Measurements from ENCODE around the gene IREB2. TPM values are rescaled to one million over a fixed set of nuclear protein-coding genes. Genes with fewer than 3 reads are reported as not detected.
"Not testable (repeated sequence)": the region's sequence is repeated elsewhere in the genome, so short reads cannot be mapped to it uniquely, and the experiment has no call there.

Gene IREB2
- total RNA-seq, 2 donors from 2014 or later, result 81.4 to 92.6 TPM

GRCh38 chr15:78399091-78399490 is 38.9 kb upstream of the IREB2 start:
- H3K4me3 Mint-ChIP-seq, result no peak overlapping the region
- H3K36me3 Mint-ChIP-seq (ENCODE audit: low read depth), result no peaks in the 10 kb centered on the region
- no peaks in the 10 kb centered on the region for H3K9me3 Mint-ChIP-seq
- no peak for DNase-seq
- no peaks in the 10 kb centered on the region for H3K36me3 ChIP-seq (ENCODE audit: control insufficient read depth, insufficient read depth, low read length)
- H3K27ac Mint-ChIP-seq, result no peak overlapping the region
- no peak overlapping the region for H3K27ac ChIP-seq (ENCODE audit: low read depth, low read length)
- H3K27me3 ChIP-seq (ENCODE audit: control insufficient read depth, insufficient read depth, low read length, poor library complexity, severe bottlenecking), result no peaks in the 10 kb centered on the region
- no peaks in the 10 kb centered on the region for H3K9me3 ChIP-seq (ENCODE audit: control insufficient read depth, low read length)
- peaks cover 34% of the 10 kb centered on the region for H3K4me1 Mint-ChIP-seq
- peaks cover 5% of the 10 kb centered on the region for H3K4me1 ChIP-seq (ENCODE audit: control insufficient read depth, insufficient read depth, low read length)
- TF ChIP-seq, protein P1, sequence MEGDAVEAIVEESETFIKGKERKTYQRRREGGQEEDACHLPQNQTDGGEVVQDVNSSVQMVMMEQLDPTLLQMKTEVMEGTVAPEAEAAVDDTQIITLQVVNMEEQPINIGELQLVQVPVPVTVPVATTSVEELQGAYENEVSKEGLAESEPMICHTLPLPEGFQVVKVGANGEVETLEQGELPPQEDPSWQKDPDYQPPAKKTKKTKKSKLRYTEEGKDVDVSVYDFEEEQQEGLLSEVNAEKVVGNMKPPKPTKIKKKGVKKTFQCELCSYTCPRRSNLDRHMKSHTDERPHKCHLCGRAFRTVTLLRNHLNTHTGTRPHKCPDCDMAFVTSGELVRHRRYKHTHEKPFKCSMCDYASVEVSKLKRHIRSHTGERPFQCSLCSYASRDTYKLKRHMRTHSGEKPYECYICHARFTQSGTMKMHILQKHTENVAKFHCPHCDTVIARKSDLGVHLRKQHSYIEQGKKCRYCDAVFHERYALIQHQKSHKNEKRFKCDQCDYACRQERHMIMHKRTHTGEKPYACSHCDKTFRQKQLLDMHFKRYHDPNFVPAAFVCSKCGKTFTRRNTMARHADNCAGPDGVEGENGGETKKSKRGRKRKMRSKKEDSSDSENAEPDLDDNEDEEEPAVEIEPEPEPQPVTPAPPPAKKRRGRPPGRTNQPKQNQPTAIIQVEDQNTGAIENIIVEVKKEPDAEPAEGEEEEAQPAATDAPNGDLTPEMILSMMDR (conservative IDR thresholded peaks at IDR 0.05), result no peak
- H3K4me3 ChIP-seq (ENCODE audit: low read length), result no peak overlapping the region
- no peak overlapping the region for H3K9ac ChIP-seq (ENCODE audit: extremely low read depth, low read length, poor library complexity, severe bottlenecking)
- H3K27me3 Mint-ChIP-seq (ENCODE audit: insufficient read depth), result no peaks in the 10 kb centered on the region
- WGBS, 2 experiments (ENCODE audit: insufficient coverage in 1 of 2, insufficient read length in 1 of 2), result 87 to 93% methylated on average over 9 of the region's 9 CpGs

DNA sequence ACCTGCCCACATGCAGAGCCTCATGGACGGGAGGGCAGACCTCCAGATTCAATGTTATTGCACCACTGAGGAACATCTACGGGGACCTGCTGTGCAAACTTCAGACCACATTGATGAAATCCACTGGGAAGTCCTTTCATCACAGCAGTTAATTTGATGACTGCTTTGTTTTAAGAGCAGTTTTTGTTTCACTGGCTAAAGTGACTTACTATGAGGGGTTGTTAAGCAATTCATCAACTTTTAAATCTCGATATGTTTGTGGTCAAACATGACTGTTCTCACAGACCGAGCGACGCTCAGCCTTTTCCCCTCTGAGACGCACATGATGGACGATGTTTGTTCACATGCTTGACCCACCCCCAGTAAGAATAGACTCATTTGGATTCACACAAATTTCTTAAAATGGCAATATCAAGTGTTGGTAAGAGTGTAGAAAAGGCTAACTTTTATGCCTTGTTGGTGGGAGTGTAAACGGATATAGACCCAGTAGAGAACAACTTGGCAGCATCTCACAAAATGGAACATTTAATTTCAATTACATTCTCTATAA is 35.9 kb upstream of the IREB2 start:
- peaks cover 2% of the 10 kb centered on the region for H3K27me3 Mint-ChIP-seq (ENCODE audit: insufficient read depth)
- H3K4me3 ChIP-seq (ENCODE audit: low read length), result no peak overlapping the region

DNA sequence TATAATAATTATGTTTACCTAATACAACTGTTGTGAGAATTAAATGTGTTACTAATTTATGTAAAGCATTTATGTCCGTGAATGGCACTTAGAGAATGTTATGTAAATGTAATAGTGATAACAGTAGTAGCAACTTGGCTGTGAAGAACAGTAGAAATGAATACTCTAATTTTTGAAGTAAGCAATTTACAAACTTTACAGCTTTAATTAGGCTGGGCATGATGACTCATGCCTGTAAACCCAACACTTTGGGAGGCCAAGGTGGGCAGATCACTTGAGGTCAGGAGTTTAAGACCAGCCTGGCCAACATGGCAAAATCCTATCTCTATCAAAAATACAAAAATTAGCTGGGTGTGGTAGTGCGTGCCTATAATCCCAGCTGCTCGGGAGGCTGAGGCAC is 33.9 kb upstream of the IREB2 start:
- Histone ChIP-seq H3K27me3 (ENCODE audit: control insufficient read depth, insufficient read depth, low read length, poor library complexity, severe bottlenecking) (no peaks in the 10 kb centered on the region), H3K9ac (ENCODE audit: extremely low read depth, low read length, poor library complexity, severe bottlenecking) (no peak overlapping the region), H3K27ac (ENCODE audit: low read depth, low read length) (no peak overlapping the region), H3K4me1 (ENCODE audit: control insufficient read depth, insufficient read depth, low read length) (no peaks in the 10 kb centered on the region), H3K4me3 (ENCODE audit: low read length) (no peak overlapping the region), H3K36me3 (ENCODE audit: control insufficient read depth, insufficient read depth, low read length) (no peaks in the 10 kb centered on the region), H3K9me3 (ENCODE audit: control insufficient read depth, low read length) (no peaks in the 10 kb centered on the region)
- DNase-seq, result no peak
- TF ChIP-seq, protein P1 (conservative IDR thresholded peaks at IDR 0.05), result no peak
- H3K4me1 Mint-ChIP-seq, result peaks cover 2% of the 10 kb centered on the region
- H3K4me3 Mint-ChIP-seq, result no peak overlapping the region
- H3K27me3 Mint-ChIP-seq (ENCODE audit: insufficient read depth), result peaks cover 2% of the 10 kb centered on the region
- no peaks in the 10 kb centered on the region for H3K36me3 Mint-ChIP-seq (ENCODE audit: low read depth)
- 94 to 100% methylated on average over 1 to 3 of the region's 3 CpGs for WGBS, 2 experiments (ENCODE audit: insufficient coverage in 1 of 2, insufficient read length in 1 of 2)
- no peak overlapping the region for H3K27ac Mint-ChIP-seq
- H3K9me3 Mint-ChIP-seq, result no peaks in the 10 kb centered on the region

More for the DNA sequence above, 35.9 kb upstream of the IREB2 start:
- no peaks in the 10 kb centered on the region for H3K27me3 ChIP-seq (ENCODE audit: control insufficient read depth, insufficient read depth, low read length, poor library complexity, severe bottlenecking)
- TF ChIP-seq, protein P1 (conservative IDR thresholded peaks at IDR 0.05), result no peak
- DNase-seq, result no peak
- H3K27ac ChIP-seq (ENCODE audit: low read depth, low read length), result no peak overlapping the region
- no peaks in the 10 kb centered on the region for H3K36me3 Mint-ChIP-seq (ENCODE audit: low read depth)
- no peak overlapping the region for H3K4me3 Mint-ChIP-seq
- no peaks in the 10 kb centered on the region for H3K9me3 ChIP-seq (ENCODE audit: control insufficient read depth, low read length)
- no peaks in the 10 kb centered on the region for H3K9me3 Mint-ChIP-seq
- H3K9ac ChIP-seq (ENCODE audit: extremely low read depth, low read length, poor library complexity, severe bottlenecking), result no peak overlapping the region
- H3K4me1 Mint-ChIP-seq, result peaks cover 13% of the 10 kb centered on the region
- no peaks in the 10 kb centered on the region for H3K36me3 ChIP-seq (ENCODE audit: control insufficient read depth, insufficient read depth, low read length)
- 93 to 94% methylated on average over 7 to 8 of the region's 9 CpGs for WGBS, 2 experiments (ENCODE audit: insufficient coverage in 1 of 2, insufficient read length in 1 of 2)
- H3K27ac Mint-ChIP-seq, result no peak overlapping the region
- H3K4me1 ChIP-seq (ENCODE audit: control insufficient read depth, insufficient read depth, low read length), result no peaks in the 10 kb centered on the region

GRCh38 chr15:78404796-78405195 is 33.2 kb upstream of the IREB2 start:
- H3K27ac ChIP-seq (ENCODE audit: low read depth, low read length); H3K9ac ChIP-seq (ENCODE audit: extremely low read depth, low read length, poor library complexity, severe bottlenecking); H3K4me3 Mint-ChIP-seq; H3K36me3 Mint-ChIP-seq (ENCODE audit: low read depth); H3K4me3 ChIP-seq (ENCODE audit: low read length); DNase-seq; H3K27me3 ChIP-seq (ENCODE audit: control insufficient read depth, insufficient read depth, low read length, poor library complexity, severe bottlenecking); H3K27ac Mint-ChIP-seq; H3K9me3 Mint-ChIP-seq; H3K9me3 ChIP-seq (ENCODE audit: control insufficient read depth, low read length); H3K36me3 ChIP-seq (ENCODE audit: control insufficient read depth, insufficient read depth, low read length); H3K4me1 Mint-ChIP-seq; H3K27me3 Mint-ChIP-seq (ENCODE audit: insufficient read depth); H3K4me1 ChIP-seq (ENCODE audit: control insufficient read depth, insufficient read depth, low read length): not testable (repeated sequence)
- WGBS, 2 experiments (ENCODE audit: insufficient coverage in 1 of 2, insufficient read length in 1 of 2), result 94 to 95% methylated on average over 5 to 7 of the region's 7 CpGs

Measured in endodermal cell (in vitro differentiated cells).